ENCODE results near the gene ZNF836.

Gene ZNF836

DNA sequence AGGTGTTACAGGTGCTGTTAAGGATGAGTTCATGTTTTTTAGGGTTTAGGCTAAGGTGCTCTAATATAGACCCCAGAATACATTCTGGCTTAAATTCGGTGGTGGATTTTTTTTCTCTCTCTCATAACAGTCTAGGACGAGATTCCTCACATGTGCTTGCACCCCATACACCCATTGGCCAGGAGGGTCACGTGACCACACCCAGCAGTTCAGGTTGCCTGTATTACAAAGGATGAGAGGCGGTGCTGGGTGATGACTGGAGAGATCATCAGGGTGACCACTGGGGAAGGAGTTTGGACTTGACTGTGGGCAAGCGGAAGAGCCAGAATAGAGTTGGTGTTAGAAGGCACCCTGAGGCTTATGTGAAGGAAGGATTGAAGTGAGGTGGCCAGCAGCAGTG is 46.2 kb upstream of the ZNF836 start:
- Histone ChIP-seq H3K4me1 (ENCODE audit: control insufficient read depth, low read length) (no peaks in the 10 kb centered on the region), H3K9me2 (replicated peaks; ENCODE audit: control insufficient read depth, low read length) (no peaks in the 10 kb centered on the region), H4K20me1 (ENCODE audit: control insufficient read depth, insufficient read depth, low read depth, low read length) (no peaks in the 10 kb centered on the region), H3K27ac (ENCODE audit: low read depth, low read length) (no peak overlapping the region), H3K9me3 (ENCODE audit: control insufficient read depth, insufficient read depth, low read length) (no peaks in the 10 kb centered on the region), H3K27me3 (ENCODE audit: control insufficient read depth, low read length) (no peaks in the 10 kb centered on the region), H3K79me2 (ENCODE audit: control insufficient read depth, low read length) (no peaks in the 10 kb centered on the region), H3K4me3 (ENCODE audit: low read length) (no peak overlapping the region), H3F3A (ENCODE audit: control insufficient read depth, insufficient read depth) (no peaks in the 10 kb centered on the region), H3K36me3 (ENCODE audit: control insufficient read depth, low read length) (peaks cover 95% of the 10 kb centered on the region), H3K4me2 (ENCODE audit: low read length) (no peak overlapping the region)
- no peak for TF ChIP-seq EZH2phosphoT487 (IDR thresholded peaks at IDR 0.05; ENCODE audit: borderline replicate concordance, low read length)
- TF ChIP-seq, protein P1, sequence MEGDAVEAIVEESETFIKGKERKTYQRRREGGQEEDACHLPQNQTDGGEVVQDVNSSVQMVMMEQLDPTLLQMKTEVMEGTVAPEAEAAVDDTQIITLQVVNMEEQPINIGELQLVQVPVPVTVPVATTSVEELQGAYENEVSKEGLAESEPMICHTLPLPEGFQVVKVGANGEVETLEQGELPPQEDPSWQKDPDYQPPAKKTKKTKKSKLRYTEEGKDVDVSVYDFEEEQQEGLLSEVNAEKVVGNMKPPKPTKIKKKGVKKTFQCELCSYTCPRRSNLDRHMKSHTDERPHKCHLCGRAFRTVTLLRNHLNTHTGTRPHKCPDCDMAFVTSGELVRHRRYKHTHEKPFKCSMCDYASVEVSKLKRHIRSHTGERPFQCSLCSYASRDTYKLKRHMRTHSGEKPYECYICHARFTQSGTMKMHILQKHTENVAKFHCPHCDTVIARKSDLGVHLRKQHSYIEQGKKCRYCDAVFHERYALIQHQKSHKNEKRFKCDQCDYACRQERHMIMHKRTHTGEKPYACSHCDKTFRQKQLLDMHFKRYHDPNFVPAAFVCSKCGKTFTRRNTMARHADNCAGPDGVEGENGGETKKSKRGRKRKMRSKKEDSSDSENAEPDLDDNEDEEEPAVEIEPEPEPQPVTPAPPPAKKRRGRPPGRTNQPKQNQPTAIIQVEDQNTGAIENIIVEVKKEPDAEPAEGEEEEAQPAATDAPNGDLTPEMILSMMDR (IDR thresholded peaks at IDR 0.05; ENCODE audit: low read depth, low read length, poor library complexity, severe bottlenecking), result no peak

DNA sequence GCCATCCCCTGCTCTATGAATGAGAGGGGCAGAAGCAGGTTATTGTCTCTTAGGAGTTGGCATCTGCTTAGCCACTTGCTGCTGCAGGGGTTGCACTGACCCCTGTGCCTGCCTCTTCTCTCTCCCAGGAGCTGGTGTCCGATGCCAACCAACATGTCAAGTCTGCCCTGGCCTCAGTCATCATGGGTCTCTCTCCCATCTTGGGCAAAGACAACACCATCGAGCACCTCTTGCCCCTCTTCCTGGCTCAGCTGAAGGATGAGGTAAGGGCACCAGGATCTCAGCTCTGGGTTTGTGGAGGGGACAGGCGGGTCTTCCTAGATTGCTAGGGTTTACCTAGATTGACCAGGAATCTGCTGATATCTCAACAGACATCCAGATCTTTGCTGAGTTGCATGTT is 45.0 kb upstream of the ZNF836 start:
- no peak overlapping the region for H3K4me3 ChIP-seq (ENCODE audit: low read length)
- no peaks in the 10 kb centered on the region for H3F3A ChIP-seq (ENCODE audit: control insufficient read depth, insufficient read depth)
- no peak overlapping the region for H3K27ac ChIP-seq (ENCODE audit: low read depth, low read length)
- no peaks in the 10 kb centered on the region for H3K79me2 ChIP-seq (ENCODE audit: control insufficient read depth, low read length)
- no peaks in the 10 kb centered on the region for H3K4me1 ChIP-seq (ENCODE audit: control insufficient read depth, low read length)
- H3K27me3 ChIP-seq (ENCODE audit: control insufficient read depth, low read length), result no peaks in the 10 kb centered on the region
- peaks cover 95% of the 10 kb centered on the region for H3K36me3 ChIP-seq (ENCODE audit: control insufficient read depth, low read length)
- H3K9me3 ChIP-seq (ENCODE audit: control insufficient read depth, insufficient read depth, low read length), result no peaks in the 10 kb centered on the region
- TF ChIP-seq, protein P1 (IDR thresholded peaks at IDR 0.05; ENCODE audit: low read depth, low read length, poor library complexity, severe bottlenecking), result no peak
- TF ChIP-seq EZH2phosphoT487 (IDR thresholded peaks at IDR 0.05; ENCODE audit: borderline replicate concordance, low read length), result no peak
- H3K4me2 ChIP-seq (ENCODE audit: low read length), result no peak overlapping the region
- H4K20me1 ChIP-seq (ENCODE audit: control insufficient read depth, insufficient read depth, low read depth, low read length), result no peaks in the 10 kb centered on the region
- no peaks in the 10 kb centered on the region for H3K9me2 ChIP-seq (replicated peaks; ENCODE audit: control insufficient read depth, low read length)

DNA sequence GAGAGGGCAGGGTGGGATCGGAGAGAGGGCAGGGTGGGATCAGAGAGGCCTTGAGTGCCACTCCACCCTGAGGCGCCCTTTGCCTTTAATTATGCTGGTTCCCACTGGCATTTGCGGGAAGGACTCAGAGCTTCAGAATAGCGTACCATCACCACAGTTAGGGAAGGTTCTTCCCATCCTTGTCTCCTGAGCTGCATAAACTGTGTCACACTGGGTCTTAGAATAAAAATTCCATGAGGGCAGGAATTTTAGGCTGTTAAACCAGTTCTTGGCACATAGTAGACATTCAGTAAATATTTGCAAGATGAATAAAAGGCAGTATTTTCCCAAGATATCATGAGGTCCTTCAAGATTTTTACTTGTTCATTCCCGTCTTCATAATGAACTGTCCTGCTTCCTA is 42.8 kb upstream of the ZNF836 start:
- H4K20me1 ChIP-seq (ENCODE audit: control insufficient read depth, insufficient read depth, low read depth, low read length), result 0 out of 2 replicates have a peak, but pooled peaks cover 4% of the 10 kb centered on the region

More for the DNA sequence above, 42.8 kb upstream of the ZNF836 start:
- Histone ChIP-seq H3K9me2 (replicated peaks; ENCODE audit: control insufficient read depth, low read length) (no peaks in the 10 kb centered on the region), H3K36me3 (ENCODE audit: control insufficient read depth, low read length) (peaks cover 91% of the 10 kb centered on the region), H3K4me1 (ENCODE audit: control insufficient read depth, low read length) (no peaks in the 10 kb centered on the region), H3F3A (ENCODE audit: control insufficient read depth, insufficient read depth) (no peaks in the 10 kb centered on the region), H3K27me3 (ENCODE audit: control insufficient read depth, low read length) (no peaks in the 10 kb centered on the region), H3K9me3 (ENCODE audit: control insufficient read depth, insufficient read depth, low read length) (no peaks in the 10 kb centered on the region), H3K4me2 (ENCODE audit: low read length) (no peak overlapping the region), H3K27ac (ENCODE audit: low read depth, low read length) (no peak overlapping the region), H3K79me2 (ENCODE audit: control insufficient read depth, low read length) (peaks cover 6% of the 10 kb centered on the region), H3K4me3 (ENCODE audit: low read length) (no peak overlapping the region)
- no peak for TF ChIP-seq EZH2phosphoT487 (IDR thresholded peaks at IDR 0.05; ENCODE audit: borderline replicate concordance, low read length)
- TF ChIP-seq, protein P1 (IDR thresholded peaks at IDR 0.05; ENCODE audit: low read depth, low read length, poor library complexity, severe bottlenecking), result no peak

Measured in DOHH2 (cell line).